Skeletal muscle tissue (tissue), 4 donors: ENCODE measurements around the gene NPAS1. TPM values are rescaled to one million over a fixed set of nuclear protein-coding genes. Genes with fewer than 3 reads are reported as not detected.

Experiments used
- H3K27ac ChIP-seq: one replicate; pipeline ENCODE4 v1.7.0; 2013; ENCODE audit warnings: mild to moderate bottlenecking, low read depth, low read length, inconsistent platforms
- H3K27me3 ChIP-seq, 3 donors: one replicate each; pipeline ENCODE4 v1.7.0; 2013; ENCODE audit warnings: low read length in 3 of 3; ENCODE audit not compliant: control insufficient read depth in 3 of 3, insufficient read depth in 3 of 3
- H3K36me3 ChIP-seq, 3 donors: one replicate each; pipeline ENCODE4 v1.7.0; 2013; ENCODE audit warnings: low read length in 3 of 3; ENCODE audit not compliant: control insufficient read depth in 3 of 3, insufficient read depth in 3 of 3
- H3K4me1 ChIP-seq, 3 donors: one replicate each; pipeline ENCODE4 v1.7.0; 2013; ENCODE audit warnings: low read length in 3 of 3, mild to moderate bottlenecking in 3 of 3; ENCODE audit not compliant: control insufficient read depth in 3 of 3, insufficient read depth in 3 of 3
- H3K4me3 ChIP-seq, 3 donors: one replicate each; pipeline ENCODE4 v1.7.0; 2013; ENCODE audit warnings: low read length in 3 of 3
- H3K9ac ChIP-seq, 3 donors: one replicate each; pipeline ENCODE4 v1.7.0; 2013; ENCODE audit warnings: low read length in 3 of 3, mild to moderate bottlenecking in 3 of 3, moderate library complexity in 2 of 3, low read depth in 1 of 3
- H3K9me3 ChIP-seq, 3 donors: one replicate each; pipeline ENCODE4 v1.7.0; 2013; ENCODE audit warnings: low read length in 3 of 3; ENCODE audit not compliant: control insufficient read depth in 3 of 3
- total RNA-seq: library from RNA; depleted of rRNA; stranded (reverse); fragments of >200 nt; gene quantifications from one replicate; pipeline ENCODE4 v1.2.3, GENCODE V29; 2014
- donor health status: Osteomylitis.

Gene NPAS1
- total RNA-seq, 1 donor from 2014 or later = 1.0 TPM

- H3K4me1 ChIP-seq = peaks cover 10 to 15% (median 10%) of the 10 kb centered on the region in 3 donors
- no peak overlapping the region for H3K27ac ChIP-seq
- no peaks in the 10 kb centered on the region for H3K36me3 ChIP-seq
- H3K9me3 ChIP-seq = no peaks in the 10 kb centered on the region
- H3K27me3 ChIP-seq = peaks cover 40 to 45% (median 42%) of the 10 kb centered on the region in 3 donors
- no peak overlapping the region for H3K4me3 ChIP-seq
- no peak overlapping the region for H3K9ac ChIP-seq
Measured at GRCh38 chr19:47018923-47019322, 714 bp upstream of the NPAS1 start.

- Histone ChIP-seq H3K27me3 (peaks cover 48 to 52% (median 51%) of the 10 kb centered on the region in 3 donors), H3K4me1 (peaks cover 10 to 15% (median 10%) of the 10 kb centered on the region in 3 donors), H3K36me3 (no peaks in the 10 kb centered on the region), H3K9me3 (no peaks in the 10 kb centered on the region), H3K27ac (no peak overlapping the region), H3K9ac (no peak overlapping the region), H3K4me3 (peak overlapping the region in 1 of 3 donors; percentile 22)
Measured at GRCh38 chr19:47020132-47020805, 632 bp downstream of the NPAS1 start.

DNA sequence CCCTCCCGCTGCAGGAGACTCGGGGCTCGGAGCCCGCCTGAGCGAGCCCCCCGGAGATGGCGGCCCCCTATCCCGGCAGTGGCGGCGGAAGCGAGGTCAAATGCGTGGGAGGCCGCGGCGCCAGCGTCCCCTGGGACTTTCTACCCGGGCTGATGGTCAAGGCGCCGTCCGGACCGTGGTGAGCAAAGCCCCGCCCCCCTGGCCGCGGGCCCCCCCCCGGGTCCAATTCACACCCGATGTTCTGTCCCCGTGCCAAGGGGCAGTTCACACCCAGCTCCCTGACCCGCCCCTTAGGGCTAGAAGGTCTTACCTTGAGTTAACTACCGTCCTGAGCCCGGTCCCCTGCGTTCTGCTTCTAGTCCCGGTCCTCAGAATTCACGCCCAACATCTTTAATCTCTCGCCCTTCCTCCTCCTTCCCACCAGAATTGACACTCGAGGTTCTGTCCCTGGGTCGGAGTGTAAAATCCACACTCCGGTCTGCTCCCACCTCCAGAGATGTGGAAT lies 1.4 kb downstream of the NPAS1 start:
- H3K9me3 ChIP-seq = no peaks in the 10 kb centered on the region
- peaks cover 54 to 59% (median 55%) of the 10 kb centered on the region in 3 donors for H3K27me3 ChIP-seq

DNA sequence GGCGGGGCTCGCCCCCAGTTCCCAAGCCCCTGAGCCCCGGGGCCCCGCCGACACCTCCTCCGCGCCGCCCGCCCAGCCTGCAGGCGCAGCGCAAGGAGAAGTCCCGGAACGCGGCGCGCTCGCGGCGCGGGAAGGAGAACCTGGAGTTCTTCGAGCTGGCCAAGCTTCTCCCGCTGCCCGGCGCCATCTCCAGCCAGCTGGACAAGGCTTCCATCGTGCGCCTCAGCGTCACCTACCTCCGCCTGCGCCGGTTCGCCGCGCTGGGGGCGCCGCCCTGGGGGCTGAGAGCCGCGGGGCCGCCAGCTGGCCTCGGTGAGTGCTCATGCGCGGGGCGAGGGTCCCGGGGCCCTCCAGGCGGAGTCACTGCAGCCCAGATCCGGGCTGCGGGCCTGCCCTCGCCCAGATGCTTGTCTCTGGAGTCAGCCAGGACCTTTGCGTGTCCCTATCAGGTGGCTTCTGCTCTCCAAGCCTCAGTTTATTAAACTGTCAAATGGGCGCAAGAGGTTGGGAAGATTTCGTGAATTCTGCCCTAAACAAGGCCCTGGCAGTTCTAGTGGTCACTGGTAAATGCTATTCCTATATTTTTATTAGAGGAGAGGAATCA lies 2.0 kb downstream of the NPAS1 start:
- Histone ChIP-seq H3K4me3 (no peak overlapping the region), H3K4me1 (peaks cover 10 to 15% (median 10%) of the 10 kb centered on the region in 3 donors), H3K9ac (no peak overlapping the region), H3K27ac (no peak overlapping the region), H3K36me3 (no peaks in the 10 kb centered on the region), H3K9me3 (no peaks in the 10 kb centered on the region), H3K27me3 (peaks cover 59 to 65% (median 60%) of the 10 kb centered on the region in 3 donors)

More for the DNA sequence above, 1.4 kb downstream of the NPAS1 start:
- Histone ChIP-seq H3K27ac (no peak overlapping the region), H3K4me3 (peak overlapping the region in 1 of 3 donors; percentile 29), H3K4me1 (peaks cover 10 to 15% (median 10%) of the 10 kb centered on the region in 3 donors), H3K36me3 (no peaks in the 10 kb centered on the region), H3K9ac (no peak overlapping the region)

- H3K27ac ChIP-seq = no peak overlapping the region
- H3K9me3 ChIP-seq = no peaks in the 10 kb centered on the region
- H3K27me3 ChIP-seq = peaks cover 63 to 70% (median 63%) of the 10 kb centered on the region in 3 donors
- H3K9ac ChIP-seq = no peak overlapping the region
- no peak overlapping the region for H3K4me3 ChIP-seq
- peaks cover 10 to 15% (median 10%) of the 10 kb centered on the region in 3 donors for H3K4me1 ChIP-seq
- H3K36me3 ChIP-seq = no peaks in the 10 kb centered on the region
Measured at GRCh38 chr19:47022140-47022536, 2.5 kb downstream of the NPAS1 start.

DNA sequence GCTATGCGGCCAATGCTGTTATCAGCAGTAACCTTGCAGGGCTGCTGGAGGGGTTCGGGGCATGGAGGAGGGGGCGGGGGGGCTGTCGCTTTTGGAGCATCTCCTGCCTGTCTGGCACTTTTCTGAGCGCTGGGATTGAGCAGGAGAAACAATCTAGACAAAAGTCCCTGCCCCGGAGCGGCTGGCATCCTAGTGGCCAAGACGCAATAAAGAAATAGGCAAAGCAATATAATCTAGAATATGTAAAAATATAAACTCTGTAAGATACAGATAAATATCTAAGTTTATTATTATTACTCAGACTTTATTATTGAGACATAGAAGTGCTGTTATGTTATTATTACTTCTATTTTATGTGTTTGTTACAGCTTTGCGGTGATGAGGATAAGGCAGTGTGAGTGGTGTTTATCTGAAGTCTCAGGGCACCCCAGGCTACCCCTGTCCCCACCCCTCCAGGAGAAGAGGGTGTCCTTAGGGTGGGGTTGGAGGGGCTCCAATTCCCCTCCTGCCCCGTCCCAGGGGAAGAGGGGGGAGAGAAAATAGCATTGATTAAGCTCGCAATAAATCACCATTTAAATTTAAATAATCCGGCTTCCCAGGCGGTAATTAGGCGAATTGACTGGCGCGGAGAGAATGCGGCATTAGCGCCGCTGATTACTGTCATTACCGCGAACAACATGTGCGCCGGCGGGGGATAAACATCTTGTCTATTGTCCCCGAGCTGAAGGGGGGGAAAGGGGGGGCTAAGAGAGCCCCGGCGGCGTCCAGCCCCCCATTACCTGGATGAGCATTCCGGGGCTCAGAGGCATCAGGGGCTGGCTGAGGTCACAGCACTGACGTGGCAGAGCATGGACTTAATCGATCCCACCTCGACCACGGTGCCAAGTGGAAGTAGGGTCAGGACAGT lies 3.2 kb downstream of the NPAS1 start:
- H3K36me3 ChIP-seq = no peaks in the 10 kb centered on the region
- no peak overlapping the region for H3K9ac ChIP-seq
- peaks cover 10 to 15% (median 10%) of the 10 kb centered on the region in 3 donors for H3K4me1 ChIP-seq
- no peaks in the 10 kb centered on the region for H3K9me3 ChIP-seq
- no peak overlapping the region for H3K4me3 ChIP-seq
- H3K27me3 ChIP-seq = peaks cover 67 to 76% (median 70%) of the 10 kb centered on the region in 3 donors
- no peak overlapping the region for H3K27ac ChIP-seq

DNA sequence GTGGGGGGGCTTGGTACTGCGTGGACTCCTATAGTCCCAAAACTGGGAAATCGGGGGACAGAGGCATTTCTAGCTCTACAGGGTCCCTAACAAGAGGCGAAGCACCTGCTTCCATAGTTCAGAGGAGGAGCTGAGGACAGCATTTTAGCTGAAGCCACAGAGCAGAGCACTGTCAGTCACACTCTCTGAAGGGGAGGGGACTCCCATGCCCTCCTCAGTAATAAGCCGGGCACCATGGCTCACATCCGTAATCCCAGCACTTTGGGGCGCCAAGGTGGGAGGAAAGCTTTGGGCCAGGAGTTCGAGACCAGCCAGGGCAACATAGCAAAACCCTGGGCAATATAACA lies 3.8 kb downstream of the NPAS1 start:
- Histone ChIP-seq H3K9ac (no peak overlapping the region), H3K27ac (no peak overlapping the region), H3K4me3 (no peak overlapping the region), H3K4me1 (peaks cover 10 to 15% (median 10%) of the 10 kb centered on the region in 3 donors), H3K9me3 (no peaks in the 10 kb centered on the region), H3K36me3 (no peaks in the 10 kb centered on the region), H3K27me3 (peaks cover 71 to 78% (median 71%) of the 10 kb centered on the region in 3 donors)

DNA sequence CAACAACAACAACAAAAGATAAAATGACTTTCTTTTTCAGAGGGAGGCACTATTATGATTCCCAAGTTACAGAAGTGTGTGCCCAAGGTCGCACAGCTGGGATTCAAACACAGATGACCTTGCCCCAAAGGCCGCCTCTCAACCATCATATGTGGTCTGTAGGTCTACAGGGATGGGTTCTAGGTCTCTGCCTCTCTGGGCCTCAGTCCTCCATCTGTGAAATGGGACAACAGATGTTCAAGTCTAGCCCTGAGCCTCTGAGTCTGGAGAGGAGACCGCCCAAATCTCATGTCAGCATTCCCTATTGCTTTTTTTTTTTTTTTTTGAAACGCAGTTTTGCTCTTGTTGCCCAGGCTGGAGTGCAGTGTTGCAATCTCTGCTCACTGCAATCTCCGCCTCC lies 4.9 kb downstream of the NPAS1 start:
- peaks cover 10 to 15% (median 10%) of the 10 kb centered on the region in 3 donors for H3K4me1 ChIP-seq
- H3K4me3 ChIP-seq = no peak overlapping the region
- peaks cover 70 to 79% (median 70%) of the 10 kb centered on the region in 3 donors for H3K27me3 ChIP-seq
- H3K9ac ChIP-seq = no peak overlapping the region
- no peaks in the 10 kb centered on the region for H3K36me3 ChIP-seq
- no peaks in the 10 kb centered on the region for H3K9me3 ChIP-seq
- no peak overlapping the region for H3K27ac ChIP-seq

GRCh38 chr19:47026156-47026555 lies 6.5 kb downstream of the NPAS1 start:
- Histone ChIP-seq H3K27ac (no peak overlapping the region), H3K36me3 (no peaks in the 10 kb centered on the region), H3K4me1 (peaks cover 7 to 11% (median 9%) of the 10 kb centered on the region in 3 donors), H3K4me3 (no peak overlapping the region), H3K9ac (no peak overlapping the region), H3K9me3 (no peaks in the 10 kb centered on the region), H3K27me3 (peaks cover 58 to 68% (median 67%) of the 10 kb centered on the region in 3 donors)
